ENCODE data around the gene OR12D2. TPM values are rescaled to one million over a fixed set of nuclear protein-coding genes. Genes with fewer than 3 reads are reported as not detected.
"Not testable (repeated sequence)": the region's sequence is repeated elsewhere in the genome, so short reads cannot be mapped to it uniquely, and the experiment has no call there.

OR12D2 gene
- not detected in 2 replicates for total RNA-seq
- long read RNA-seq, result 0 reads

DNA sequence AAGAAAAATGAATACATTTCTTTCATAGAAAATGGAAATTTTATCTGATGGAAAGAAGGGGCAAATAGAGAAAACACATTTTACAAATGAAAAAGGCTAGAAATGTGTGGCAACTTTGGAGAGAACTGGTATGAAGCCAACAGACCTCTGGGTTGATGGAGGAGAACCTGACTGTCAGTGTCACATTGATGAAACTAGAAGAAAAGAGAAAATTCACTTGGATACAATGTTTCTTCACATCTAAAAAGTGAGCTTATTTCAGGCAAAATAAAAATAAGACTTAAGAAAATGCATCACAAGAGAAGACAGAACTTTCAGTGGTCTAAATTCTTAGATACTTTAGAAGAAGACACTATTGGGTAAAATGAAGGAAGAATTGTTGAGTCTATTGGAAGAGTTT is at the start of gene OR12D2:
Gene OR12D2 (plus strand): TSS at position 301 of the 400 bp plus-strand sequence. CDS start 1,069 bp downstream, outside the sequence.
- Mint-ChIP-seq H3K27ac (ENCODE audit: unreplicated experiment) (no peak within 1 kb of the TSS), H3K27me3 (ENCODE audit: unreplicated experiment) (peaks cover 5% of the 10 kb centered on the region), H3K4me3 (ENCODE audit: unreplicated experiment) (no peak within 1 kb of the TSS), H3K4me1 (ENCODE audit: unreplicated experiment) (no peaks in the 10 kb centered on the region), H3K36me3 (ENCODE audit: unreplicated experiment) (no peaks in the 10 kb centered on the region), H3K9me3 (ENCODE audit: unreplicated experiment) (no peaks in the 10 kb centered on the region)
- no peak for DNase-seq (ENCODE audit: extremely low spot score, unreplicated experiment)
- TF ChIP-seq, protein P1, sequence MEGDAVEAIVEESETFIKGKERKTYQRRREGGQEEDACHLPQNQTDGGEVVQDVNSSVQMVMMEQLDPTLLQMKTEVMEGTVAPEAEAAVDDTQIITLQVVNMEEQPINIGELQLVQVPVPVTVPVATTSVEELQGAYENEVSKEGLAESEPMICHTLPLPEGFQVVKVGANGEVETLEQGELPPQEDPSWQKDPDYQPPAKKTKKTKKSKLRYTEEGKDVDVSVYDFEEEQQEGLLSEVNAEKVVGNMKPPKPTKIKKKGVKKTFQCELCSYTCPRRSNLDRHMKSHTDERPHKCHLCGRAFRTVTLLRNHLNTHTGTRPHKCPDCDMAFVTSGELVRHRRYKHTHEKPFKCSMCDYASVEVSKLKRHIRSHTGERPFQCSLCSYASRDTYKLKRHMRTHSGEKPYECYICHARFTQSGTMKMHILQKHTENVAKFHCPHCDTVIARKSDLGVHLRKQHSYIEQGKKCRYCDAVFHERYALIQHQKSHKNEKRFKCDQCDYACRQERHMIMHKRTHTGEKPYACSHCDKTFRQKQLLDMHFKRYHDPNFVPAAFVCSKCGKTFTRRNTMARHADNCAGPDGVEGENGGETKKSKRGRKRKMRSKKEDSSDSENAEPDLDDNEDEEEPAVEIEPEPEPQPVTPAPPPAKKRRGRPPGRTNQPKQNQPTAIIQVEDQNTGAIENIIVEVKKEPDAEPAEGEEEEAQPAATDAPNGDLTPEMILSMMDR (IDR thresholded peaks at IDR 0.05), result no peak

GRCh38 chr6:29349348-29349747 is 46.1 kb upstream of the OR12D2 start:
- not testable (repeated sequence) for H3K4me1 Mint-ChIP-seq (ENCODE audit: unreplicated experiment); DNase-seq (ENCODE audit: extremely low spot score, unreplicated experiment); H3K27ac Mint-ChIP-seq (ENCODE audit: unreplicated experiment); H3K4me3 Mint-ChIP-seq (ENCODE audit: unreplicated experiment); H3K36me3 Mint-ChIP-seq (ENCODE audit: unreplicated experiment); H3K27me3 Mint-ChIP-seq (ENCODE audit: unreplicated experiment)
- H3K9me3 Mint-ChIP-seq (ENCODE audit: unreplicated experiment), result peaks cover 13% of the 10 kb centered on the region

- Mint-ChIP-seq H3K9me3 (ENCODE audit: unreplicated experiment) (peaks cover 9% of the 10 kb centered on the region), H3K27ac (ENCODE audit: unreplicated experiment) (no peak overlapping the region)
These were observed 40.5 kb upstream of the OR12D2 start for GRCh38 chr6:29354980-29355379.

GRCh38 chr6:29355603-29356002 is 39.8 kb upstream of the OR12D2 start:
- no peak for DNase-seq (ENCODE audit: extremely low spot score, unreplicated experiment)
- Mint-ChIP-seq H3K27ac (ENCODE audit: unreplicated experiment) (no peak overlapping the region), H3K27me3 (ENCODE audit: unreplicated experiment) (no peaks in the 10 kb centered on the region), H3K36me3 (ENCODE audit: unreplicated experiment) (no peaks in the 10 kb centered on the region), H3K4me3 (ENCODE audit: unreplicated experiment) (no peak overlapping the region), H3K4me1 (ENCODE audit: unreplicated experiment) (no peaks in the 10 kb centered on the region), H3K9me3 (ENCODE audit: unreplicated experiment) (peaks cover 9% of the 10 kb centered on the region)
- TF ChIP-seq, protein P1 (IDR thresholded peaks at IDR 0.05), result no peak

More at GRCh38 chr6:29354980-29355379, 40.5 kb upstream of the OR12D2 start:
- H3K27me3 Mint-ChIP-seq (ENCODE audit: unreplicated experiment), result no peaks in the 10 kb centered on the region
- no peaks in the 10 kb centered on the region for H3K4me1 Mint-ChIP-seq (ENCODE audit: unreplicated experiment)
- no peaks in the 10 kb centered on the region for H3K36me3 Mint-ChIP-seq (ENCODE audit: unreplicated experiment)
- TF ChIP-seq, protein P1 (IDR thresholded peaks at IDR 0.05), result no peak
- no peak for DNase-seq (ENCODE audit: extremely low spot score, unreplicated experiment)
- no peak overlapping the region for H3K4me3 Mint-ChIP-seq (ENCODE audit: unreplicated experiment)

DNA sequence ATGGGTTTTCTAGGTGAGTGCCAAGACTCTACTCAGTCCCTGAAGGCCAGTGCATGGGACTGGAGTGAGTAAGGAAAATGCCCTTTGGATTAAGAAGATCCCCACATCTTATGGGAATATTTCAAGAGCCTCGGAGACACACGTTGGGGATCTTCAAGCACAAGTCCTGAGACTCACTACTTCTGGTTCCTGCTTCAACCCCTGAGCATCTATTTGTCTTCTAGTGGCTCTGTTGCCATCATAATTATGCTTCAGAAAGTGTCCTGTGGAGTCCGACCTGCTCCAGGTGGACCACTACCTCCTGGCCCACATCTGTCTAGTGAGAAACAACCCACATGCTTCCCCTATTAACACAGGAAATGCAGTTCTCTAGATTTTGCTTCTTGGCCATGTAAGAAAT is 26.7 kb upstream of the OR12D2 start, which contains the start of gene OR5V1:
Gene OR5V1 (minus strand): TSS at position 101 of the 400 bp plus-strand sequence. CDS start 12,670 bp downstream, outside the sequence.
- Mint-ChIP-seq H3K9me3 (ENCODE audit: unreplicated experiment) (no peaks in the 10 kb centered on the region), H3K4me3 (ENCODE audit: unreplicated experiment) (no peak within 1 kb of the TSS), H3K27me3 (ENCODE audit: unreplicated experiment) (no peaks in the 10 kb centered on the region), H3K27ac (ENCODE audit: unreplicated experiment) (no peak within 1 kb of the TSS), H3K36me3 (ENCODE audit: unreplicated experiment) (no peaks in the 10 kb centered on the region), H3K4me1 (ENCODE audit: unreplicated experiment) (no peaks in the 10 kb centered on the region)
- TF ChIP-seq, protein P1 (IDR thresholded peaks at IDR 0.05), result no peak
- DNase-seq (ENCODE audit: extremely low spot score, unreplicated experiment), result no peak

GRCh38 chr6:29375191-29375590 is 20.2 kb upstream of the OR12D2 start, which contains the start of gene OR12D3:
Gene OR12D3, minus strand, starts transcription at chr6:29375291. Its CDS starts 4 bp downstream, at chr6:29375287.
- Mint-ChIP-seq H3K27ac (ENCODE audit: unreplicated experiment) (no peak within 1 kb of the TSS), H3K4me3 (ENCODE audit: unreplicated experiment) (no peak within 1 kb of the TSS), H3K36me3 (ENCODE audit: unreplicated experiment) (no peaks in the 10 kb centered on the region), H3K27me3 (ENCODE audit: unreplicated experiment) (peaks cover 3% of the 10 kb centered on the region), H3K9me3 (ENCODE audit: unreplicated experiment) (no peaks in the 10 kb centered on the region), H3K4me1 (ENCODE audit: unreplicated experiment) (no peaks in the 10 kb centered on the region)
- no peak for DNase-seq (ENCODE audit: extremely low spot score, unreplicated experiment)
- TF ChIP-seq, protein P1 (IDR thresholded peaks at IDR 0.05), result no peak

Data from osteocyte (in vitro differentiated cells).